Small intestine (tissue), 16 donors: ENCODE measurements around the gene CLDN17. TPM values are rescaled to one million over a fixed set of nuclear protein-coding genes. Genes with fewer than 3 reads are reported as not detected.

Experiments
- DNase-seq, 2 donors: peaks; one replicate each; pipeline versions ENCODE4 v3.0.0 to v3.0.0-alpha.2; 2013
- FAIRE-seq: peaks from 2 replicates; lab custom pipeline; 2012; peaks lifted over from hg19 to GRCh38; lab: Jason Lieb, UNC
- H3K27ac ChIP-seq, 3 donors: one replicate each; pipeline ENCODE4 v1.5.1; 2013; ENCODE audit warnings: low read length in 2 of 3, mild to moderate bottlenecking in 2 of 3, control low read depth in 1 of 3, inconsistent platforms in 1 of 3, low read depth in 1 of 3, moderate library complexity in 1 of 3
- H3K27me3 ChIP-seq, 3 donors: one replicate each; pipeline ENCODE4 v1.6.1; 2013; ENCODE audit warnings: low read length in 3 of 3, inconsistent platforms in 1 of 3; ENCODE audit not compliant: control insufficient read depth in 3 of 3, insufficient read depth in 3 of 3
- H3K36me3 ChIP-seq, 3 donors: one replicate each; pipeline ENCODE4 v1.6.1; 2013; ENCODE audit warnings: low read length in 3 of 3, inconsistent platforms in 1 of 3, low read depth in 1 of 3, mild to moderate bottlenecking in 1 of 3, moderate library complexity in 1 of 3; ENCODE audit not compliant: control insufficient read depth in 3 of 3, insufficient read depth in 2 of 3
- H3K4me1 ChIP-seq, 3 donors: one replicate each; pipeline ENCODE4 v1.6.1; 2013; ENCODE audit warnings: low read length in 2 of 3, inconsistent platforms in 1 of 3, low read depth in 1 of 3, mild to moderate bottlenecking in 1 of 3, moderate library complexity in 1 of 3; ENCODE audit not compliant: control insufficient read depth in 3 of 3, insufficient read depth in 2 of 3
- H3K4me3 ChIP-seq, 3 donors: one replicate each; pipeline ENCODE4 v1.5.1; 2013; ENCODE audit warnings: low read length in 3 of 3, control low read depth in 1 of 3, inconsistent platforms in 1 of 3, low read depth in 1 of 3, mild to moderate bottlenecking in 1 of 3, moderate library complexity in 1 of 3
- H3K9me3 ChIP-seq, 2 donors: one replicate each; pipeline ENCODE4 v1.6.1; 2013; ENCODE audit warnings: low read depth in 1 of 2, low read length in 1 of 2; ENCODE audit not compliant: control insufficient read depth in 2 of 2, insufficient read depth in 1 of 2
- WGBS, 3 donors: extraction: QIAGEN DNeasy Blood & Tissue Kit; methylation state at CpG; one replicate each; pipeline ENCODE4 v1.1.7; 2013; 5-methylcytosine and 5-hydroxymethylcytosine counted together
- long read RNA-seq, 10 donors: transcript quantifications; one replicate each; lab custom pipeline, GENCODE V29; 2026
- polyA plus RNA-seq, 4 donors: library from polyadenylated mRNA; stranded (reverse) in 3 of 4; unstranded in 1 of 4; fragments of 200-250 nt in 3 of 4; fragments of 120-200 nt in 1 of 4; gene quantifications; one replicate each; pipeline versions ENCODE4 v1.2.1 to v1.2.3, GENCODE V29; 2013
- donor health status: healthy with polysubstance abuse.
- donor health status: control.
- donor health status: control.
- donor health status: Bipolar disorder and iron deficiency.
- donor health status: healthy.

CLDN17 gene, protein sequence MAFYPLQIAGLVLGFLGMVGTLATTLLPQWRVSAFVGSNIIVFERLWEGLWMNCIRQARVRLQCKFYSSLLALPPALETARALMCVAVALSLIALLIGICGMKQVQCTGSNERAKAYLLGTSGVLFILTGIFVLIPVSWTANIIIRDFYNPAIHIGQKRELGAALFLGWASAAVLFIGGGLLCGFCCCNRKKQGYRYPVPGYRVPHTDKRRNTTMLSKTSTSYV
- not detected for polyA plus RNA-seq
- long read RNA-seq, donor 1, result 0 reads
- long read RNA-seq, donor 2, result 0 reads
- long read RNA-seq, donor 3, result 0 reads
- long read RNA-seq, donor 4, result 0 reads
- long read RNA-seq, donor 5, result 0 reads
- long read RNA-seq, donor 6, result 0 reads
- long read RNA-seq, donor 7, result 0 reads
- long read RNA-seq, donor 8, result 0 reads
- long read RNA-seq, donor 9, result 0 reads
- long read RNA-seq, donor 10, result 0 reads

DNA sequence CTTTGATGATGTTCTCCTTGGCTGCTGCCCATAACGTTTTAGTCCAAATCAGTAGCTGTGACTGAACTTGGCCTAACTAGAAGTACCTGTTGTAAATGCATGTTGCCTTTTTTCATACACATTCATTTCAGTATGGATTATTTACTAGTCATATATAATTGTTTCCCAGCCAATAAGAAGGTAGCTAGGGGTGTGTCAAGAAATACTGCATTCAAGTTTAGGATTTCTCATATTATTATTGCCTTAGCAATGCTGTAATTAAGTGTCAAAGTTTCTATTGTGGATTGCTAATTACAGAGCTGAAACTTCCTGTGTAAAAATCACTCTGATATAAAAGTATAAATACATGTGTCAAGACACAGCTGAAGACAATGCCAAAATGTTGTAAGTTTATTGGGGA lies at the start of gene CLDN17:
CLDN17 (minus strand) TSS at position 101 of the 400 bp plus-strand sequence. CDS start 188 bp downstream, outside the sequence.
- 58 to 76% (median 66%) methylated on average over 1 of the region's 1 CpG for WGBS, 3 donors
- Histone ChIP-seq H3K9me3 (no peaks in the 10 kb centered on the region), H3K4me1 (no peaks in the 10 kb centered on the region), H3K36me3 (no peaks in the 10 kb centered on the region), H3K4me3 (no peak within 1 kb of the TSS), H3K27me3 (no peaks in the 10 kb centered on the region), H3K27ac (no peak within 1 kb of the TSS)
- FAIRE-seq (no peak), DNase-seq (no peak)

DNA sequence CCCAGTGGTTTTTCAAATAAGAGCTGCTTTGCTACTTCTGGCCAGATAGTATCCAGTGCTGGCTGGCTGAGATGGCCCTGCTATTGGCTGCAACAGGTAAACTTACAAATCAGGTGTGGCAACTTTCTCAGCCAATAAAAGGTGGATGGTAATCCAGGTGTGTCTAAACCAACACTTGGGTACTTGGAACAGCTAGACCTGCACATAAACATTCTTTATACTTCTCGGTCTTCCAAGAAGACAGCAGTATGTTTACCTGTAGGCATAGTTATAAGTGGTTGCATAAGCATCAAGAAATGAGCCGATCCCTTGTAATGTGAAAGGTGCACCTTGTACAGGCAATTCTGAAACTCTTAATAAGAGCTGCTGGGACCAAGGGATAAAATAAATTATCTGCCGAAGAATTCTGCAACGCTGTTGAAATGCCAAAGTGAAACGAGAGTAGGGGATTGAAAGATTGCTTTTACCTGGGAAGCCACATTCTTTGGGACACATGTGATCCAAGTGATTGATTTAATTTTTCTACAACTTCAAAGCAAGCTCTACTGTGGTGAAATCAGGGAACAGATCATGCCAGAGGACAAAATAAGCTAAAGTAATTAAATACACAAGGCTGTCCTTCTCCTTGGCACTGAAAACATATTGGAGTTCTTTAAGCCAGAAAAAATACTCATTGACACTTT lies 49.6 kb upstream of the CLDN17 start, which contains the start of gene CLDN8:
CLDN8 (minus strand) TSS at position 57 of the 683 bp plus-strand sequence. CDS start 172 bp downstream, outside the sequence.
- DNase-seq, result peak in 1 of 2 donors; percentile 4
- no peak for FAIRE-seq
- Histone ChIP-seq H3K27me3 (no peaks in the 10 kb centered on the region), H3K27ac (no peak within 1 kb of the TSS), H3K36me3 (no peaks in the 10 kb centered on the region), H3K9me3 (no peaks in the 10 kb centered on the region), H3K4me3 (no peak within 1 kb of the TSS), H3K4me1 (no peaks in the 10 kb centered on the region)
- WGBS, 3 donors, result 71 to 82% (median 73%) methylated on average over 5 of the region's 5 CpGs

DNA sequence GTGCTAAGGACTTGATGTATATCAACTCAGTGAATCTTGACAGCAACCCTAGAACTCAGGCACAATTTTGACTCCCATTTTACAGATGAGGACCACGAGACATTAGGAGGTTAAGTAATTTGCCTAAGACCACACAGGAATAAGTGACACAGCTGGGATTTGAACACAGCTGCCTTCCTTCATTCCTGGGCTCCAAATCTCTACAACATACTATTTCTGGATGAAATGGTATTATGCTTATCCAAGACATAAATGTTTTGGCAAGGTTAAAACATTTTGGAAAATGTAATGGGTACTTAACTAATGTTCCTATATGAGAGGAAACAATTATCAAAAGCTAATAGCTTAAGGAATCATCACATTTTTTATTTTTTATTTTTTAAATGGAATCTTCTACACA lies 44.5 kb upstream of the CLDN17 start:
- Histone ChIP-seq H3K27me3 (no peaks in the 10 kb centered on the region), H3K9me3 (peaks cover 0 to 2% of the 10 kb centered on the region in 2 donors), H3K36me3 (no peaks in the 10 kb centered on the region), H3K4me1 (no peaks in the 10 kb centered on the region), H3K27ac (no peak overlapping the region), H3K4me3 (no peak overlapping the region)
- FAIRE-seq (no peak), DNase-seq (no peak)
- WGBS, 3 donors, result 14 to 20% (median 18%) methylated on average over 1 of the region's 1 CpG

DNA sequence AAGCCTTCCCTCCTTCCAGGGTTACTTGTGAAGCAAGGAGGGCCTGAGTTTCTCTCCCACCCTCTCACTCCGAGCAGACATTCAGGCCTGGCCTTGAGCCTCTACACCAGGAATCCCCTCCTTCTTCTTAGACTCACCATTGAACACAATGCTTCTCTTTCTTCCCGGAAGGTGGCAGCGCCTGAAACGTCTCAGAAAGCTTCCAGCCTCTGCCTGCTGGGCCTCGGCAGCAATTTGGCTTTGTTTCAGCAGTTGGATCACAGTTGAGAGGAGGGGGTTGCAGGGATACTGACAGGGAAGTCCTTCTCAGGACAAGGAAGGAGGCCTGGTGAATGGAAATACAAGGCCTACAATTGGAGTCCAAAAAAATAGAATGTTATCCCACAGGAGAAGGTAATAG lies 43.0 kb upstream of the CLDN17 start:
- Histone ChIP-seq H3K27me3 (no peaks in the 10 kb centered on the region), H3K27ac (no peak overlapping the region), H3K4me3 (no peak overlapping the region), H3K4me1 (no peaks in the 10 kb centered on the region), H3K9me3 (peaks cover 0 to 2% of the 10 kb centered on the region in 2 donors), H3K36me3 (no peaks in the 10 kb centered on the region)
- FAIRE-seq, result no peak
- 53 to 60% (median 56%) methylated on average over 5 of the region's 5 CpGs for WGBS, 3 donors
- DNase-seq, result no peak

DNA sequence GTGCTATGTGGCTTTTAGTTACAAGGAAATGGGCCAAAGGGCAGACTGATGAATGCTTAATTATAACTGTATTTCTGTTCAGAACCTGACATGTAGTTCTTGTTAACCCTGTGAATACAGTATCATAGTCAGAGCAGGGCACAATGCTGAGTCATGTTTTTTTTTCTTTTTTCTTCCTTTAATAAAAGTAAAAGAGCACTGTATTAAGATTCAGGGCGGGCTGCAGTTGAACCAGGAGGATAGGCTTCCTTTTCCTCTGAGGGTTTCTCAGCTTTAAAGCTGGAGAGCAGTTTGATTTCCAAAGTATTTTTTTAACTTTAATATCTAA lies 40.6 kb upstream of the CLDN17 start:
- Histone ChIP-seq H3K9me3 (peaks cover 0 to 2% of the 10 kb centered on the region in 2 donors), H3K36me3 (no peaks in the 10 kb centered on the region), H3K27me3 (no peaks in the 10 kb centered on the region), H3K27ac (no peak overlapping the region), H3K4me1 (no peaks in the 10 kb centered on the region), H3K4me3 (no peak overlapping the region)
- FAIRE-seq (no peak), DNase-seq (no peak)
- WGBS, 3 donors, result 37 to 54% (median 52%) methylated on average over 1 of the region's 1 CpG

DNA sequence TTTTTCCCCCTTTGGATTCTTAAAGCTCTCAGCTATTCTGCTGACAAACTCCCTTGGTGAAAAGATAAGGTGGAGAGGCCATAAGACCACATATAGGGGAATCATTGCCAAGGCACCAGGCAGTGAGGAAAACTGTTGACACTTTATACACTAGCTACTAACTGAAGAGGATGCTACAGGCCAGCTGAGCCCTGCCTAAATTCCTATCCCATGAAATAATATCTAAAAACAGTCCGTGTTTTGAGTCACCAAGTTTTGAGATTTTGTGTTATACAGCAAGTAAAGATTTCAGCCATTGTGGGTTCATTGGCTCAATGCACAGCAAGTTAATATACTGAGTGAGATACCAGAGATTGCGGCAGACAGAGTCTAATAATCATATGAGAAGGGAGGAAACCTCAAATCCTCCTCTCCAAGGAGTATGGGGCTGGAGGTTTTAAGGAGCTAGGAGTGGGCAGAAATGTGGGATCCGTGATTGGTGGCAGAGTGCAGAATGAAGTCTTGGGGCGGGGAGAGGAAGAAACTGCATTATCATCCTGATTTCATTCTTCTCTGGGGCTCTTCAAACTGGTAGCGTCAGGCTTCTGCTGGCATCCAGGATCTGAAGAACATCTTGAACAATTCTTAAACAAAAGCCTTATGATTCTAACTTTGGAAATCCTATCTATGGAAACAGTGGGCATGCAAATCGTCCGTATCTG lies 40.1 kb upstream of the CLDN17 start:
- FAIRE-seq, result no peak

DNA sequence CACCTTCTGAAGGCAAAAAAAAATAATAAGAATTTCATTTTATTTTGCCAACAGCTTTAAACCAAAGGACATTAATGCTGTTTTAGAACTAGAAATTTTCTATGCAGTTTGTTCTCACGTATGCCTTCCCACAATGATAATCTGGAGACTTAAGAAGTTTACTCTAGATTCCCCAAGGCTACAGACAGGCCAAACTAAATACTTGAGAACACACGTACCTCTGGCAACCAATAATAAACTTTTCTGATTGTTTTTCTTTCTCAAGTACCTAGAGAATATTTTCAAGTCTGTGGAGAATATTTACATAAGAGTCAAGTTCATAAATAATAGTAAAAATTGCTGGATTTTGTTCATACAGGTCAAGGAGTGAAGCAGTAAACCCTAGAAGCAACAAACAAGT lies 33.4 kb upstream of the CLDN17 start:
- Histone ChIP-seq H3K4me1 (no peaks in the 10 kb centered on the region), H3K4me3 (no peak overlapping the region), H3K27me3 (no peaks in the 10 kb centered on the region), H3K27ac (no peak overlapping the region), H3K9me3 (no peaks in the 10 kb centered on the region), H3K36me3 (no peaks in the 10 kb centered on the region)
- WGBS, 3 donors, result 38 to 51% (median 40%) methylated on average over 2 of the region's 2 CpGs
- DNase-seq (no peak), FAIRE-seq (no peak)

More for the DNA sequence above, 40.1 kb upstream of the CLDN17 start:
- H3K4me1 ChIP-seq, result no peaks in the 10 kb centered on the region
- WGBS, 3 donors, result 71 to 73% (median 71%) methylated on average over 7 of the region's 7 CpGs
- H3K36me3 ChIP-seq, result no peaks in the 10 kb centered on the region
- no peak overlapping the region for H3K27ac ChIP-seq
- no peaks in the 10 kb centered on the region for H3K27me3 ChIP-seq
- peaks cover 0 to 2% of the 10 kb centered on the region in 2 donors for H3K9me3 ChIP-seq
- H3K4me3 ChIP-seq, result no peak overlapping the region
- no peak for DNase-seq

DNA sequence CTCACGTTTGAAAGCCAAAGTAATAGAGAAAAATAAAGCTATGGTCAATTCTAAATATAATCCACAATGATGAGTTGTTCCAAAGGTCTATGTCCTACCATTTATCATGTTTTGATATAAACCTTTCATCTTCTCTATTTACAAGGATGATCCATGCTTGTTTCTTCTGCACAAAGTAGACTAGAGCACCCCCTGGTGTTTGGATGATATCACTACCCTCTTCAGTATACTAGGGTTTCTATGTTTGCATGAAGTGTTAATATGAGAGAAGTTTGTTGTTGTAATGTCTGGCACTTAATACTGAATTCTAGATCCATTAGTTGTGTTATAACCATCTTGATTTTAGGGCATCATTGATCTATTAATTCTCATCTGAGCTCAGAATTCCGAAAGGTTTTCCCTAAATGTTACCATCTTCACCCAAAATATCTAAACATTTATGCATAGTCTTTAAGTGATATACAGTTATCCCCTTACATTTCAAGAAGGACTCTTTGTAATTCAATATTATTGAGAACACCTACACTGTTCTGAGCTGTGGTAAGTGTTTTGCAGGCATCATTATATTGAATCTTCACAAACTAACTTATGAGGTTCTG lies 28.2 kb upstream of the CLDN17 start:
- 14 to 34% (median 23%) methylated on average over 2 of the region's 2 CpGs for WGBS, 3 donors
- peak; percentile 14 to 29 for DNase-seq

More for the DNA sequence above, 28.2 kb upstream of the CLDN17 start:
- Histone ChIP-seq H3K27ac (no peak overlapping the region), H3K4me1 (no peaks in the 10 kb centered on the region), H3K27me3 (no peaks in the 10 kb centered on the region), H3K4me3 (no peak overlapping the region), H3K9me3 (no peaks in the 10 kb centered on the region), H3K36me3 (no peaks in the 10 kb centered on the region)
- no peak for FAIRE-seq
